ENCODE results near the gene PIM2.

GRCh38 chrX:48940404-48940955, 21.7 kb upstream of the PIM2 start:
- no peak for TF ChIP-seq EZH2 (IDR thresholded peaks at IDR 0.05; ENCODE audit: insufficient read depth, poor library complexity, severe bottlenecking)
- TF ChIP-seq EZH2phosphoT487 (IDR thresholded peaks at IDR 0.05; ENCODE audit: insufficient read depth, low read depth) = no peak

Measured in GM23248 (cell line).